Measurements from ENCODE around the gene CCM2.
A peak's percentile ranks its signal among the peaks of the same experiment; 100 is the strongest.

The CCM2 gene

DNA sequence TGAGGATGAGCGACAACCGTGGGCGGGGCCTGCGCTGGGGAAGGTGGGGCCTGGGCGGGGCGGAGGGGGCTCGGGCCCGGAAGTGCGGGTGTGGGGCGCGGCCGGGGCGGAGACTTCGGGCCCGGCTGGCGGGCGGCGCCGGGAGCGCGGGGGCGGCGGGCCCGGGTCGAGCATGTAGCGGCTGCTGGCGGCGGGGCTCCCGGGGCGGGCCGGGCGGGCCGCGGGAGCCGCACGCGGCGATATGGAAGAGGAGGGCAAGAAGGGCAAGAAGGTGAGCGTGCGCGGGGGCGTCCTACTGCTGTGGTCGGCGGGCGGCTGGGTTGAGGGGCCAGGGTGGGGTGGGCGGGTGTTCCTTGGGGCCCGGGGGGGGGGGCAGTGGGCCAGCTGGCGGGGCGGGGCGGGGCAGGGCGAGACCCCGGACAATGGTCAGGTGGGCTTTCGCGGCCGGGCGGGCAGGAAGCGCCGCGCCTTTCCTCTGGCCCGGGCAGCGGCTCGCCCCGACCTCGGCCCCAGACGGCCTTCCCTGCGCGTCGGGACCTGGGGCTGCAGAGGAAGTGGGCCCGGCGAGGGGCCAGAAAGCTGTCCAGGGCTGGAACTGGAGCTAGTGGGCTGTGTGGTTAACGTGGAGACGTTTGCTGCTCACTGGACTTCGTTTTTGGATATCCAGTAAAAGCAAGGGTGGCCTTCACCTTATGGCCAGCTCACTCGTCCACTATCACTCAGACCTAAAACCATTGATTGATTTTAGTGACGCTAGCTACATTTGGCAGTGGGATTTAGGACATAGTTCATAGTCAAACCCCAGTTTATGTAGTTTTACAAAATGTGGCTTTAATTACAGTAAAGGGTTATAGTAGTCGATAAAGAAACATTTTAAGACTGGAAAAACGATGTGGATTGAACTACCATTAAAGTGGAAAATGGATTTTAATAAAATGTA is at the start of gene CCM2:
Gene CCM2 (plus strand): TSS at position 109 of the 940 bp plus-strand sequence. CDS start 133 bp downstream, at position 242.
- peak in 2 of 3 experiments; percentile 57 to 65 for DNase-seq

DNA sequence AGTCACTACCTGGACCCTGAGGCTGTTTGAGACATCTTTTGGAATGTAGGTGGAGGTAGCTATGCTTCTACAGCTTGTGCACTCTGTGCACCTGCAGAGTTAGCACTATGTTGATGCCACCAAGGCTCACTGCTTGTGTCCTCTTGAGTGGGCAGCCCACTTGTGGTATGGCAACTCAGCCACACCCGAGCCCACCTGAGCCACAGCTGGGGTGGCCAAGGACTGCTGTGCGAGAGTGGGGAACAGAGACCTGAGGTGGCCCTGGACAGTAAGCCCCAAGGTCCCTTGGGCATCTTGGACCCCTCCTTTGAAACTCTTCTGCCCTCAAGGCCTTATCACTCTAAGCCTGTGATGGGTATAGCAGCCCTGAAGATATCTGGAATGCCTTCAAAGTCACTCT is 46.8 kb upstream of the CCM2 start:
- DNase-seq, result no peak

DNA sequence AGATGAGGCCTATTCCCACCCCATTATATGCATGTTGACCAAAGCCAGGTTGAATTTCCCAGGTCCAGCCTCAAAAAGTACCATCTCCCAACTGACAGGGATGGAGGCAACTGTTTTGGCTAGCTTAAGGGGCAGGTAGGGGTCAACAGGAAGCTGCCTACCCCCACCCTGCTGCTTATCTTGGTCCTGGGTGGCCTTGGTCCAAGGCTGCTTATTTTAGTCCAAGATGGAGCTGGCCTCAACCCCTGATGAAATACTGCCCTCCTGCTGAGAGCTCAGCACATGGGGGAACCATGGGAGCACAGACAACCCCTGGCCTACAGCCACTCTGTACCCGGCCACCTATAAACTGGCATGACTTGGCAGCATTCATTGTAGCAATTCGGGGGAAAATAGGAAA is 44.3 kb upstream of the CCM2 start:
- no peak for DNase-seq

DNA sequence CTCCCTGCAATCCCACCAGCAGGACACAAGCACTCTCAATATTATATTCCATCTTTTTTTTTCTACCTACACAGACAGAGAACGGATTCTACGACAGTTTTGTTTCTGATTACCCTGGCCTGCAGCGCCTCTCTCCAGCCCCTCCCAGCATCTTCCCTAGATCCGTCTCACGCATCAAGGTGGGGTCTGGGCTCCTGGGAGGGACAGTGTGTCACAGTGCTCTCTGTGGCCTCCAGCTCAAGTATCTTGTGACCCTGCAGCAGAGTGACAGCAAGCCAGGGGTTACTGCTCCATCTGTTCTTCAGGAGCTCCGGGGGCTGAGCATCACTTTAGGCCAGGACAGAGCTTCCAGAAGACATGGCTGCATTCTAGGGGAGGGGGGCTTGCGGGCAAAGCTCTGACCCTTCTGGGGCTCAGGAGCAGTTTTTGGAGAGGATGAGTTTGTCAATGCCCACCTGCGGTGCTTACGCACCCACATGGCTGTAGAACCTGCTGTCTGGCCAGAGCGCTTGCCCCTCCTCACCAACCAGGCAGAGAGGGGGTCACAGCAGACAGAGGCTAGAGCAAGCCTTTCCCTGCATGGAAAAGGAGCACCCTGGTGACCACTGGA is 43.7 kb upstream of the CCM2 start:
- no peak for DNase-seq

DNA sequence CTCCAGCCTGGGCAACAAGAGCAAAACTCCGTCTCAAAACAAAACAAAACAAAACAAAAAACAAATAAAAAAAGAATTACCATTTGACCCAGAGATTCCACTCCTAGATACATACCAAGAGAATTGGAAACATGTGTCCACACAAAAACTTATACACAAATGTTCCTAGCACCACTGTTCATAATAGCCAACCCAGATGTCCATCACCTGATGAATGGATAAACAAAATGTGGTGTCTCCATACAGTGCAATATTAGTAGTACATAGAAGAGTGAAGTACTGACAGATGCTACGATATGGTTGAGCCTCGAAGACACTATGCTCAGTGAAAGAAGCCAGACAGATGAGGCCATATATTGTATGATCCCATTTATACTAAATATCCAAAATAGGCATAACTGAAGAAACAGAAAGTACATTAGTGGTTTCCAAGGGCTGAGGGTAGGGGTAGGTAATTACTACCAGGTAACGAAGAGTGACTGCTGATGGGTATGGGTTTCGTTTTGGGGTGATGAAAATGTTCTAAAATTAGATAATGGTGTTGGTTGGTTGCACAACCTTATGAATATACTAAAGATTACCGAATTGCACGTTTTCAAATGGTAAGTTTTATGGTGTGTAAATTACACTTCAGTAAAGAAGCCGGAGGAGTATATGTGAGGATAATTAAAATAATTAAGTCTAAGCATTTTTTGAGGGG is 41.2 kb upstream of the CCM2 start:
- no peak for DNase-seq

DNA sequence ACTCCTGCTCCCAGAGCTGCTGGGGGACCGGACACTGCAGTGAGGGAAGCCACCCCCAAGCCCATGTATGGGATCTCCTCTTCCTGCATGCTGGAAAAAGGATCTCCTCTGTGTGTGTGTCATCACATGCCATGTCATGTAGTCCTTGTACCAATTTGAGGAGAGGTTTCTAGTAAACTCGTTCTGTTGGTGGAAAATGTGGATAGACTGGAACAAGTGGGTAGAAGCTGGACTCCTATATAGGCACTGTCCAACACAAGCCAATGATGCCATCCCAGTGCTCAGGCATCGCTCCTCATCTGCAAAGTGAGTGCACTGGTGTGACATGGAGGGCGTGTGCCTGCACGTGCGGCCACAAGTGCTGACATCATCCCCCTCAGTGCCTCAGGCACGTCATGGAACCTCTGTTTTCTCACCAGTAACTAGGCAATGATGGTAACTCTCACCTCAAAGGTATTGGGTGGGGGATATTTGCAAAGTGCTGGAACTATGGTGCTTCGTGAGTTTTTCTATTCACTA is 40.5 kb upstream of the CCM2 start:
- peak in 1 of 3 experiments; percentile 30 for DNase-seq

DNA sequence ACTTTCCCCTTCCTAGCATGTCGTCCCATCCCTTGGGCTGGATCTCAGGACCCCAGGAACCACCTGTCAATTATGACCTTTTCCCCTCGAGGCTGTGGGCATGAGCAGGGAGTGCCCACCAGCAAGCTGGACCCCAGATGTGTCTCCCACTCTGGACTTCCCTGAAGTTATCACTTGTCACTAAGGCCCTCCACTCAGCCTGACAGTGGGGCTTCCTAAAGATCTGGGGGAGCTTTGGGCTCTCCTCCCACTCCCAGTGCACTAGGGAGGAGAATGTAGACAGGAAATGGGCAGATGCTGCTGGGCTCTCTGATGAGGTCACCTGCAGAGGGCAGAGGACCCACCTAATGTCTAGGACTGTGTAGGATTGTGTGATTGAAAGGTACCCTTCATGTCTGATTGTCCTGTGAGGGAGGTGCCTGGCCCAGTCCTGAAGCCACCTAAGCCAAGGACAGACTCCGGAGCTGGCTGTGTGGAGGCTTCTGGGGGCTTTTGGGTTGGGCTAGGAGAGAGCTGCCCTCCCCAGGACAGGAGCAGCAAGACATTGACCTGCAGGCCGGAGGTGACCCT is 39.9 kb upstream of the CCM2 start:
- DNase-seq, result no peak

DNA sequence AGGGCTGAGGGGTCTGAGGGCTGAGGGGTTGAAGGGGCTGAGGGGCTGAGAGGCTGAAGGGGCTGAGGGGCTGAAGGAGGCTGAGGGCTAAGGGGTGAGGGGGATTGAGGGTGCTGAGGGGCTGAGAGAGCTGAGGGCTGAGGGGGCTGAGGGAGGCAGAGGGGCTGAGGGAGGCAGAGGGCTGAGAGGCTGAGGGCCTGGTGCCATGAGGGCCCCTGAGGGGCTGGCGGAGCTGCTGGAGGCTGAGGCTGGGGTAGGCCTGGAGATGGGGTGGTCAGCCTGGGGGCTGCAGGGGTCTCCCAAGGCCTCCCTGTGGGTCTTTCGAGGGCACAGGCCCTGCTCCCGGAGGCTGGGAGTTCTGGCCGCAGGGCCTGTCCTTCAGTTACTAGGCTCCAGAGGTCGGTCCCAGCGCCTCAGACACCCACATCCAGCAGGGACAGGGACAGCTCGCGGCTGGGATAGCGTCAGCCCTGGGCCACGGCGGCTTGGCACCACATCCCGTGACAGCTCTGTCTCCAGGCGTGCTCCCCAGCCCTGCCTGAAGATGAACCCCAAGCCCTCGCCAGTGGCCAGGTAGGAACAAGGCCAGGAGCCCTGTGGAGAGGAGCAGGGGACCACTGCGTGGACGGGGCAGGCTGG is 38.0 kb upstream of the CCM2 start:
- DNase-seq, result no peak

DNA sequence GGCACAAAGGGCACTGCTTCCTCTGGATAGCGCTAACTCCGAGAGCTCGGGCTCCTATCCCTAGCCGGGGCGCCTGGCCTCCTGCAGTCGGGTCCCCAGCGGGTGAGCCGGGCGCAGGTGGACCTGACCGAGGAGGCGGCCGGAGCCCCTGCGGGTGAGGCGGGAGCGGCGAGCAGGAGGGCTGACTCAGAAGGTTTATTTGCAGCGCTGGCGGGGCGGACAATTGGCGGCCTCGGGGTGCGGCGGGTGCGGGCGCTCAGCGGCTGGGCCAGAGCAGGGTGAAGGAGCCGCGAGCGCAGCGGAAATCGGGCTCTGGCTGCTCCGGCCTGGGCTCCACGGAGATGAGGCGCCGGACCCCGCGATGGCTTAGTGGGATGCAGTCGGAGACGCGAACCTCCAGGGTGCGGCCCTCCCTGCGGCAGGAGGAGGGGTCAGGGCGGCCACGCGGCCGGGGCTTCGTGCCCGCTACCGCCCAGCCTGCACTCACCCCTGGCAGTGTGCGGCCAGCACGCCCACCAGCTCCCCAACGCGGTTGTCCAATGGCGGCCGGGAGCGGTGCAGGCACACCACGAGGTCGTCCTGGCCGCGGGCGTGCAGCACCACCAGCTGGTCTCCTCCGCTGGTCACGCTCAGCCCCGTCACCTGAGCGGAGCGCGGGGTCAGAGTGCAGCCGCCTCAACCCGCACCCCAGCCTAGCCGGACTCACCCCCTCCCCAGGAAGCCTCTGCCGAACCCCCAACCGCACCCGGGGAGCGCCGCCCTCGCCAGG is 37.3 kb upstream of the CCM2 start:
- peak in 2 of 3 experiments; percentile 79 to 85 for DNase-seq

DNA sequence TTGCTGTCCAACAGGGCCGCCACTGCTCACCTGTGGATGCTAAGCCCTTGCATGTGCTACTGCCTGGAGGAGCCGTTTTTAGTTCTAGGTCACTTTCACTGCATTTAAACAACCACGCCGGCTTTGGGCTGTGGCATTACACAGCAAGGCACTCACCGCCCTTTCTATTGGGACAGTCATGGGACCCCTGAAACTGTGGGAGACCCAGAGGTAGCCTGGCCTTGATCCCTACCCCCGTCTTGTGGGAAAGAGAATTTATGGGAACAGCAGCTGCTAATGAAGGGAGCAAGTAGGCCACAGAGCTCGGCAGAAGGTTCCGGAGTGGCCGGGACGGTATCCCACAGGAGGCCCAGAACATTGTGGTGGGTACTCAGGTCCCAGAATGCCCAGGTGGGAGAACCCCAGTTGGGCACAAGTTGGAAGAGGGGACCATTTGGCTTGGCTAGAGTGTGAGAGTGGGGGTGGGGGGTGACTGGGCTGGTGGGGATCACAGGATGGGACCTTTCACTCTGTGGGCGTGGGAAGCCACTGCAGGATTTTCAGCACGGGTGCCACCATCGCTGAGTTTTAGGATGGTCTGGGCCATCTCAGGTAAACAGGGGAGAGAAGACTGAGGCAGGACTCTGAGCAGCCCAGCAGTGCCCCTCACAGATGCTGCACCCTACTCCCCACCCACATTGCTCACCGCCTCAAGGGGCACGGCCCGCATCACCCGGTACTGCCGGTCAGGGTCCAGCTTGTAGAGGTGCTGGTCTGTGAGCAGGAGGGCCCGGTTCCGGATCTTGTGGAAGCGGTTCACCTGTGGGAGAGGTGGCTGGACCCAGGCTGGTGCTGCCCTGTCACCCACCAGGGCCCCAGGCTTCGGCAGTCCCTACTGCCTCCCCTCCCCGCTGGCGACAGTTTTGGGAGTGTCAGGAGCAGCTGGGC is 36.4 kb upstream of the CCM2 start:
- DNase-seq, result no peak

DNA sequence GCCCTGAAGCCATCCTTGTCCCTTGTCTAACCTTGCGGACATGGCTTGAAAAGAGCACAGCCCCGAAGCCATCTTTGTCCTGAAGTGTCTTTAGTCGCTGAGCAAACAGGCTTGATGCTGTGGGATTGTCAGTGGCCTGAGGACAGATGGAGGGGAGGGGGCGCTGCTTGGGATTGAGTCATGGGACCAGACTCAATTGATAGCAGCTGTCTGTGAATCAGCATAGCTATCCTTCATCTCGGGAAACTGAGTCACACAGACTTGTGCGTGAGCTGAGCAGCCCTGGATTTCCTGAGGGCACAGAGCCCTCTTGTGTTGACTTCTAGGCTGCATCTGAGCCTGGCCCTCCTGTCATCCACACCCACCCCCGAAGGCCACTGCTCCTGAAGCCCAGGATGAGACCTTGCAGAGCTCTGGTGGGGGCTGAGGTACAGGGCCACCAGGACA is 35.6 kb upstream of the CCM2 start:
- DNase-seq, result no peak

DNA sequence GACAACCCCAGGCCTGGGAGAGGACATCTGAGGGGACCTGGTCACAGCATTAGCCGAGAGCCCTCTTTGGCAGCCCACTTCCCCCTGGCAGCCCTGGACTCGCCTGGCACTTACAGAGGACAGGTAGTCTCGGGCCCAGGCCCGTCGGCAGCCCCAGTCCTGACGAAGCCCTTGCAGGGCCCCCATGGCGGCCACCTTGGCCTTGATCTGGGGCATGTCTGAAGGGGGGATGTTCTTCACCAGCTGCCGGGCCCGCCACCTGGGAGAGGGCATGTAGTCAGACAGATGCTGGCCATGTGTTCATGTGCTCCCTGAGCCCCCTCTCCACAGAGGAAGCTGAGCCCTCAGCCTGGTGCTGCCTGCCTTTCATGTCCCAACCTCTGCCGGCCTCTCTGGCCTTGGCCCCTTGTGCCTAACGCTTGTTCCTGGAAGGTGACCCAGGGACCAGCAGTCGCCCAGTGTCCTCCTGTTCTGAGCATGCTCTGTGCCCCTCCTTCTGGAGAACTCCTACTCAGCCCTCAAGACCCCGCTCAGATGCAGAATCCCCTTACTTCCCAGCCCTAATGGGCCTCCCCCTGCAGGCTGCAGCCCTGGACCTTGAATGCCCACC is 35.1 kb upstream of the CCM2 start:
- DNase-seq, result no peak

DNA sequence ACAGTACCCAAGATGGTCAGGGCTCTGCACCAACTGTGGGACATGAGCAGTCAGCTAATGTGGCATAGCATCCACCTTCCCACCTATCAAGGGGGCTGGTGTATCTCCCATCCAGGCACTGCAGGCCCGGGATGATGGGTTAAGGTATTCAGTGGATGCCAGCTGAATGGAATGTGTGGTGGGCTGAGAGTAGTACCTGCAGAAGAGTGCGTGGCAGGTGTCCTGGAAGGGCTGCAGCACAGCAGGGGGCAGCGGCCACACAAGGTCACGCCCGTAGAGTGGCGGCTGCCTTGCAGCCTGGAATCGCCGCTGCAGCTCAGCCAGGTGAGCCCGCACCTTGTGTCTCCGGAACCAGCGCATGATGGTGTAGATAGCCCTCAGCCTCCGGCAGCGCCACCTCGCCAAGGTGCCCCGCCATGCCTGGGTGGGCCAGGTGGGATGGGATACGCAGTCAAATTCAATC is 34.5 kb upstream of the CCM2 start:
- no peak for DNase-seq

DNA sequence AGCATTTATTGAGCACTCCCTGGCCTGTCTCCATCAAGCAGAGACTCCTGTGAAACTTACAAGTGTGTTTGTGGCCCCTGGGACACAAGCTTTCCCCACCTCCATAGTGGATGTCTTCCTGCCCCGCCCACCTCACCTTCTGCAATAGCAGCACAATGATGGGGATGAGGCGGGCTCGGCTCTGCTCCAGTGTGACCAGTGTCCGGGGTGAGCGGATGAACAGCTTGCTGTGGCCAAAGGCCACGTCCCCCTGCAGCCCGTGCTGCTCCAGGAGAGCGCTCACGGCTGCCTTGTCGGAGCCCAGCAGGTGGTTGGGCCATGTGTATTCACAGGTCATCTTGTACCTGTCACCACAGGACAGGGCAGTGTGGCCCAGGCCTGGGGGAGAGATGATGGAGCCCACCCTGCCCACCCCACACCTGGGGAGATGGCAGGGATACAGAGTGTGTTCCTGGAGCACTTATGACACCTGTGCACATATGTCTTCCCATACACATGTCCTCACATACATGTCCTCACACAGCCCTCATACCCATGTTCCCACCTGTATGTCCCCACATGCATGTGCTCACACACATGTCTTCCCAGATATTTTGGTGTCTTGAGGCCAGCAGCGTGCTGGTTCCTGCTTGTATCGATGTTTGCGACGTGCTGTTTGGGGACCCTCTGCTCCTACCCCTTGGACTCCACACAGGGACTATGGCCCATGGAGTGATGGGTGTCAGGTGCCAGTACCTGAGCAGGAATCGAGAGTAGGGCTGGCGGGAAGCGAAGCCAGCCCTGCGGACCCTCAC is 33.9 kb upstream of the CCM2 start:
- DNase-seq, result no peak

DNA sequence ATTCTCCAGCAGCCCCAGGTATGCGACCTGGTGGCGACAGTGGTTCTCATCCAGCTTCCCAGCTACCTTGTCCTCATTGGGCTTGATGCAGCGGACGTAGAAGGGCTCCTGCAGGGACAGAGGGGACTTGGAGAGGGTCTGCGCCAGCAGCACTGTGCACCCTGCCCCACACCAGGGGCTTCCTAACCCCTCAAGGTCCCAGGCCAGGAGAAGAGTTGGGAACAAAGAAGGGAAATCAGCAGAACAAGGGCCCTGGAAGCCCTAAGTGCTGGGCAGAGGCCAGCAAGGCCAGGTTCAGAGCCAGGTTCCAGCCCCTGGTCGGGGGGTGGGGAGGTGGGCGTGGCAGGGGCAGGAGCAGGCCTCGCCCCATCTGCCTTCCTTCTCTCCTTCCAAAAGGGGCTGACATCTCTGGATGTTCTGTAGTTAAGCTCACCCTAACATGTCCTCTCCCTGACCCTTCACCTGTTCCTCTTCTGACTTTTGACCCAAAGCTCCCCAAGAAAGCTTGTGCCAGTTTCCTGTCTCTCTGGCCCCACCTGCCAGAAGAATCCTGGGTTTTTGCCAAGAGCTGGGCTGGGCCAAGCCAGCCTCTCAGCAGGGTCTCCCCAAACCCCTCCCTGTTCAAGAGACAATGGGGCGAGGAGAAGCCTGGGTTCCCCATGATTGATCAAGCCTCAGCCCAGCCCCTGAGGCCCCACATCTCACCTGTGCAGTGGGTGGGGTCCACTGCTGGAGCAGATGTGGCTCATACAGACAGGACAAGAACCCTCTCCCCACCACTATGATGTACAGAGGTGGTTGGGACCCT is 33.1 kb upstream of the CCM2 start:
- DNase-seq, result no peak

DNA sequence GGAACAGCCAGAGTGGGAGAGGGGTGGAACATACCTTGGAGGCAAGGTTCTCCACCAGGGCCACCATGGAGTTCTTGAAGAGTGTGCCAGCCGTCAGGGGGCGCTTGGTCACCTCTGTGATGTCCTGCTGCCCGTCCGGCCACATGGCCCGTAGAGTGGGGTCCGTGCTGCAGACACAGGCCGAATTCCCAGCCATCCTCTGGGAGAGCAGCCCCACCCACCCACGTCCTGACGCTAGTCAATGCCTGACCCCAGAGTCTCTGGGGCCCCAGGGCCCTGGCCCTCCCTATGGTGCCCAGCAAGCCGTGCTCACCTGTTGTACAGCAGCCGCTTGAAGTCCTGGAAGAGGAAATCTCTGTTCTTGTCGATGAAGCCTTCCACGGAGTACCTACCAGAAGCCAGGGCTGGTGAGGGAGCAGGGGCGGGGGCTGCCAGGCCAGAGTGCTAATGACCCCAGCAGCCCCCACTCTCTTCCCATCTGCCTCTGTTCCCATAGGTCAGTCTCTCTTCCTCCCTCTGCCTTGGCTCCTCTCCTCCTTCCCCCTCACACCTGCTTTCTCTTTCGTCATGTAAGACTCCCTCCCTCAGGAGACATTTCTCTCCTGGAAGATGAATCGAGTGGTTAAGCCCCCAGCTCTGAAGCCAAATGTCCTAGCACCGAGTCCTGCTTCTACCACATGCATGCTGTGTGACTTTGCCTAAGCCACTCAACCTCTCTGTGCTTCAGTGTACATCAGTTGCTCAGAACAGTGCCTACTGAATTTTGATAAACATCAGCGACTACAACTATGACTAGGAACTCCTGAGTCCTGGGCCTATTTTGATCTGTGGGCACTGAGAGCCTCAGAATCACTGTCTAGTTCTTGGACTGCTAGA is 32.2 kb upstream of the CCM2 start:
- DNase-seq, result no peak

DNA sequence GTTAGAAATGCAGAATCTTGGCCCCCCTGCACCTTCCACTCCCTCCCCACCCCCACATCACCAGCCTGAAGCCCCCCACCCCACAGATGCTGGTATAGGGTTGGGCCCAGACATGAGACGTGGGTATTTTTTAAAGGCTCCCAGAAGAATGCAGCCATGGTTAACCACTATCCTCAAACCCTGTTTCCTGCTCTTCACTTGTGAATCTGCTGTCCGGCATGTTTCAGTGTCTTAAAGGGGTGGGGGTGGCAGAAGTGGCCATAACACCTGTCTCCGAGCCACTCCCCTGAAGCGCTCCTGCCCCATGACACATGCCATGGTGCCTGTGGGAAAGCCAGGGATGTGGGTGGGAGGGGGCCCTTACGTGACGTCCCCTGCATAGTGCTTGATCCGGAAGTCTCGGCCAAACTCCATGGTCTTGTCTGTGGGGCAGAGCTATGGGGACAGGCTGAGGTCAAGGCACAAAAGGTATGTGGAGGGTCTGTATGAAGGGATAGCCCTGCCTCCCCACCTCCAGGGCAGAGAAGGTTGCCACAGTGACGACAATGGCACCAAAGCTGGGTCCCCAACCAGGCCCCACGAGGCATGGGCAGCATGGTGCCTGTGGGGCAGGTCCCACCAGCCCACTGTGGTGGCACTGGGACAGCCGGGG is 30.8 kb upstream of the CCM2 start:
- no peak for DNase-seq
